G401 (cell line): ENCODE measurements around the gene PBX1. TPM values are rescaled to one million over a fixed set of nuclear protein-coding genes. Genes with fewer than 3 reads are reported as not detected.
A peak's percentile ranks its signal among the peaks of the same experiment; 100 is the strongest.

ENCODE experiments used
- DNase-seq: peaks from one replicate; pipeline ENCODE4 v3.0.0-alpha.2; 2015; ENCODE audit warnings: low spot score
- in situ Hi-C: cut with HindIII; loops from 2 replicates; pipeline ENCODE4 v1.10.0; 2016; ENCODE audit warnings: low sequenced_read_pairs, mixed read lengths
- total RNA-seq: library from RNA; depleted of rRNA; stranded (reverse); fragments of >200 nt; shearing (Covaris generic); gene quantifications from 2 replicates; pipeline ENCODE4 v1.2.3, GENCODE V29; 2014

PBX1 gene
- total RNA-seq, 1 experiment from 2014 or later = not detected

- in situ Hi-C loops = no loop called here
- no peak for DNase-seq
These were observed 119.2 kb downstream of the PBX1 start for GRCh38 chr1:164678136-164678700.

GRCh38 chr1:164682570-164682969 lies 123.6 kb downstream of the PBX1 start:
- in situ Hi-C loops = no loop called here
- no peak for DNase-seq

DNA sequence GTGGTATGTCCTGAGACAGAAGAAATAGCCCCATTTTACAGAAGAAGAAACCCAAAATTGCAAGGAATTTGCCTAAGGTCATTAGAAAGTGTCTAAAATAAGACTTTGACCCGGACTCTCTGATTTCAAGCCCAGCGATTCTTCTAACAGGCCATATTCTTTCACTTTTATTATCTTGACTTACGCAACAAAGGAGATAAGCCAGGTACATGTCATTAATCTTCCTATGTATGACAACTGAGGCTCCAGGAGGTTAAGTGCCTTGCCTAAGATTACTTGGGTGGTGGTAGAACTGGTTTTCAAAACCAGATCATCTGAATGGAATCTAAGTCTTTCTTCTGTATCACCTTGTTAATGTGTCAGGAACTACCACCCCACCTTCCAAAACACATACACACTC lies 124.3 kb downstream of the PBX1 start:
- in situ Hi-C loops = no loop called here
- DNase-seq = no peak

DNA sequence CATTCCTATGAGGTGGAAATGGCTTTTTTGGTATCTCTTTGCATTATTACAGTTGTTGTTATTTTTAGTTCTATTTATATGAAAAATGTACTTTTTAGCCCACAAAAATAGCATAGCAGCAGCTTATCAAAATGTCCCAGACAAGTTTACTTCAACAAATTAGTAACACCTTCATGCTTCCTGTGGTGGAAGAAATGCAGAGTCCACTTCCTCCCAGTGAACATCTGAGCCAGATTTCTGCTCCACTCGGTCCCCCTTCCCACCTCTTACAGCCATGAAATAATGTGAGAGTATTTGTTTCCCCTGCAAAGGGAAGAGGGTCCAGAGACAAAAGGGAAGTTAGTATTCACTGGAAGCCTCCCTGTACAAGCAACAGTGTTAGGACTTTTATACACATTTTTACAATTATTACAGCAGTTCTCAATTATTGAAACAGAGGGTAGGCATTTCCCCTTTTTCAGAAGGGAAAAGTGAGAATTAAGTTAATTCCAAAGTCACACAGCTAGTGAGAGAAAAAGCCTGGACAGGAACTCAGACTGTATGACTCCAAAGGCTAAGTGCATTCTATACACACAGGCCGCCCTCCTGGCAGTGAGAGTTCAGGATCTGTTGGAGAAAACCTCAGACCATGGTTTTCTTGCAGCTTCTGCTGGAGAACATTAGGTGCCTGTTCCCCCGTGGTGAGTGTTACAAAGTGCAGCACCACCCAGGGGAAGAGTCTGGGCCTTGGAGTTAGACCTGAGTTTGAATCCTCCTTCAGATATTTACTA lies 126.5 kb downstream of the PBX1 start:
- DNase-seq = no peak
- in situ Hi-C loops = no loop called here

GRCh38 chr1:164687777-164688176 lies 128.8 kb downstream of the PBX1 start:
- in situ Hi-C loops = no loop called here
- no peak for DNase-seq

DNA sequence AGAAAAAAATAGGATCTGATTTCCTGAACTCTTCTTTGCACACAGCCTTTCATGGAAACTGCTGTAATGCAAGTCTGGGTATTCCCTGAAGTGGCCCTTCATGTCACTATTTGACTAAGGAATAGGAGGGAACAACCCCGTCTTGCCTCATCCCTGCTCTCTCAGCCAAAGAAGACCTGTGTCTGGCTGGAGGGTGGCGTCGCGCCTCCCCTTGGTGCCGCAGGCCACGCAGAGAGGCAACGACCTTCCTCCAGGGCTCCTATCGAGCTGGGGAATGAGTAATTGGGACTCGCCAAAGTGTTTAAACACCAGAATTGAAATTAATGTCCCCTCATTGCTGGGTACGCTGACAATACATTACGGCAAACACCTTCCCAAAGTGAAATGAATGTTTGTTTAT lies 129.8 kb downstream of the PBX1 start:
- DNase-seq = no peak
- in situ Hi-C loops = no loop called here

GRCh38 chr1:164689672-164690511 lies 130.9 kb downstream of the PBX1 start:
- peak; percentile 51 for DNase-seq
- in situ Hi-C loops = no loop called here

DNA sequence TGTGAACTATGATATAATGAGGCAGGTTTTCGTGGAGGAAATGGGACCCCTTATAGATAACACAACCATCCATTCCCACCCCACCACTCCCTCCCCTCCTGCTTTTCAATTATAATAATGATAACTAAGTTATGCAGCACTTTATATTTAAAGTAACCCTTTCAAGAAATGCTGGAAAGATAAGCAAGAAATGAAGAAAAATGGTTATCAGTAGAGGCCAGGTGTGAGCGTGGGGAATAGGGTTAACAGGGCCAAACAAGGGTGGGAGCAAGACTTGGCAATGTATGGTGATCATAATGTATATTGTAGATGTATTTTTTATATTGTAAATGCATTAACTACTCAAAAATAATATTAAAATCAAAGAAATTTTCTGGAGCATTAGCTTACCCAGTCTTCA lies 133.4 kb downstream of the PBX1 start:
- in situ Hi-C loops = no loop called here
- no peak for DNase-seq

DNA sequence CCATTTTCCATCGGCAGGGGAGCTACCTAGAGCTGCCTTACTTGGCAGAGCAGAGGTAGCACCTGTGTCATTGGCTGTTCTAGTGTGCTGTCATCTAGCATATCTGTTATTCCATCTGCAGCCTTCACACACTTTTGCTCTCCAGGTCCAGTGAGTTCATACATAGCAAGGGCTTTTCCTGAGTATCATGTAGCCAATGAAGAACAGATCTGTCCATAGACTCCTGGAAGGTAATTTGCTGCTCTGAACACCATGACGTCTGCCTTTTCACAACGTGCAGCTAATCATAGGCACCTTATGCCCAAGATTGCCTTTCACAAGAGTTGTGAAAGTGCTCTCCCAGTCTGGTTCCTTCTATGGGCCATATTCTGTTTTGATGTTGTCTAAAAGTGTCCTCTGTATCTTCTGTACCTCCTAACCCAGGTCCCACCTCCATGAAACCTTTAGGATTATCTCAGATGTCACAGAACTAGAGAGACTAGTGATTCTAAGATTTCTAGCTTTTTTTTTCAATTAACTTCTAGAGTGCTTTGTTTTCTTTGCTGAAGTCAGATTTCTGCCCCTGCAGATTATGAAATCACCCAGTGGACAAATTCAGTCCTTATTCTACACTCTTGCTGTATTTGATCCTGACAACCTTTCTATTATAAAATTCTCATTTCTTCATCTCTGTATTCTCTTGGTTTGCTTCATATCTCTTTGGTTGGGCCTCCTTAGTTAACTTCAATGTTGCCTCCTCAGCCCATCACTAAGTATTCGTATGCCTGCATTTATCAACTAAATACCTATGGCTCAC lies 134.8 kb downstream of the PBX1 start:
- DNase-seq = no peak
- in situ Hi-C loops = no loop called here

GRCh38 chr1:164694505-164694904 lies 135.5 kb downstream of the PBX1 start:
- in situ Hi-C loops = no loop called here
- DNase-seq = no peak

DNA sequence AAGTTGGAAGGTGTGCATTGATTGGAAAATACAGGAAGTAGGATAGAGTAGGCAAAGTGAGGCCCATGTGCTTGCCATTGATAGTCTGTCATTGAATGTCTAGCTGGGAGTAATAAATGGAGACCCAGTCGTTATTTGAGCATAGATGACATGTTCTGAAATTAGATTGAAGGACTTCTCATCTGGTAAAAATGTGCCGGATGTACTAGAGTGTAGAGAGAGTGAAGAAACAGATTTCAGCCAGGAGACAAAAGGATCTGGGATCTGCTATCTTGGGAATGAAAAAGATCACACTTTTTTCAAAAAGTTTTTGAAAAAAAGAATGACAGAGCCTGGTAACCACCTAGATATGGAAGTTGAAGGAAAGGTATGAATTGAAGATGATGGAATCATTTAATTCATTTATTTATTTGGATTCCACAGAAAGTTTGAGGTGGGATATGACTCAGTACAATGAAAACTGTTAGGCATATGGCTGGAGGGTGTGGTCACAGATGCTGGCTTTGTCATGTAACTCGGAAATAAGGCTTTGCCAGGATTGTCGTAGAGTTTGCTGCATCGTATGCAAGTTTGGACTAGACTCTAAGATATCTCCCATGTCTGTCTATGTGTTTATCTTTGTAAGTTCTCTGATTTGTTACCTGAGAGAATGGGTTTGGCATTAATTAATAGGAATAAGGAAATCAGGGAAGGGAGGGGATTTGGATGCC lies 137.1 kb downstream of the PBX1 start:
- in situ Hi-C loops = no loop called here
- DNase-seq = no peak

DNA sequence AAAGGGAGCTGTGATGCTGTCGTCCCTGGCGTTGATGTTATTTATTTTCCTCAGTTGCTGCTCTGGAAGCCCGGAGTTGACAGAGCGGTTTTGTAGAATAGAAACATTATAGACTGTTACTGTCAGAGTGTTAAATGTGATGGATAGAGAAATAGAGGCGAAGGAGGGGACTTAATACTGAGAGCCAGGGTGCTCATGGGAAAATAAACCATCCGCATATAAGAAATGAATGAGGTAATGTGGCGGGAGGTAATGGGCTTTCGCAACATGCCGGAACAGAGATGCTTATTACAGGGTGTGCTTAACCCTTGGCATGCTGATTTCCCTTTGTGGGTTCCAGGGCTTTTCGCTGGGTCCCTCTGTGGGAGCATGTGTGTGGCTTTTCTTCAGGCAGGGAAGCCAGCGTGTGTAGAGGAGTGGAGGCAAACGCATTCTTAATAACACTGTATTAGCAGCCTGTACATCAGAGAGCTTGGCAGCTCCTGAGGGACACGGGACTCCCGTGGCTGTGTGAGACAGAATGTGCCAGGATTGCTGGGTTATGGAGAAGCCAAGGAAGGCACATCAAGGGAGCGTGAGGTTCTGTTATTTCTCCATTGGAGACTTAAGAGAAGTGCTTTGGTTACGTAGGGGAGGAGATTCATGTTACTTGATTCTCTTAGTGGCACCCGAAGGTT lies 141.0 kb downstream of the PBX1 start:
- in situ Hi-C loops = no loop called here
- peak; percentile 86 for DNase-seq

- DNase-seq = no peak
- in situ Hi-C loops = no loop called here
These were observed 141.7 kb downstream of the PBX1 start for GRCh38 chr1:164700683-164701082.

DNA sequence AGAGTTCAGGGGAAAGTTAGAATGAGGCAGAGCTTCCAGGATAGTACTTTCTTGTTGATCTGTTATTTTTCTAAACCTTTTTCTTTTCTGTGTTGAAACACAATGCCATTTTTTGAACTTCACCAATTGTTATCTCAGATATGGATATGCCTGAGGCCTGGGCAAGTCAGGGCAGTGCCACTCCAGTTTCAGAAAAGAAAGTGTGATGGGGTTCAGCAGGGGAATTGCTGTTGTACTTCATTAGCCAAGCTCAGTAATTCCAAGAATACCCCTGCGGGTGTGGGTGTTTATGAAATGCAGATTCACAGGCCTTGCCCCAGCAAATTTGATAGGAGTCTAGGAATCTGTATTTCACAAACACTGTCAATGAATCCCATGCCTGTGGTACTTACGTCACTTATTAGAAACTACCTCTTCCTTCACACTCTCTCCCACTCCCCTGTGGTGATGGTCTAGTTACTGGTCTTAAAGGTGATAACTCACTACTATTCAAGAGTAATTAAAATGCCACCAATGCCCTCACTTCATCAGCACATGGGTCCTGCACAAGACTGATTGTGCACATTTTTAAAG lies 142.3 kb downstream of the PBX1 start:
- DNase-seq = no peak

DNA sequence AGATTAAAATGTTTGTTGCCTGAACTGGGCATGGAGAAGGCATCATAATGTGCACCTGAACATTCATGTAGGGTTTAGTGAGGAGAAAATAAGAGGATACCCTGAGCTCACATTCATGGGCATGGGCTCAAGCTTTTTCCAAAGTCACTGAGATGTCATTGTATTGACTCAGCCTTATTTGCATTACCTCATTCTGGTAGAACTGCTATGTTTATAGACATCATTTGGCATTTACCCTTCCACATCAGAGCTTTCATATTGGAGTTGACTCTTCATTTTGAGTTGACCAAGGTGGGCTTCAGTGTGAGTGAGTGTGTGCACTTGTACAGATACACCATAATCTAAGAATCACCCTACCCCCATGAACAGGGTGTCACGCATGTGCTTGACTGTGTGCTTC lies 143.2 kb downstream of the PBX1 start:
- in situ Hi-C loops = no loop called here
- DNase-seq = no peak

More for the DNA sequence above, 142.3 kb downstream of the PBX1 start:
- in situ Hi-C loops = no loop called here

DNA sequence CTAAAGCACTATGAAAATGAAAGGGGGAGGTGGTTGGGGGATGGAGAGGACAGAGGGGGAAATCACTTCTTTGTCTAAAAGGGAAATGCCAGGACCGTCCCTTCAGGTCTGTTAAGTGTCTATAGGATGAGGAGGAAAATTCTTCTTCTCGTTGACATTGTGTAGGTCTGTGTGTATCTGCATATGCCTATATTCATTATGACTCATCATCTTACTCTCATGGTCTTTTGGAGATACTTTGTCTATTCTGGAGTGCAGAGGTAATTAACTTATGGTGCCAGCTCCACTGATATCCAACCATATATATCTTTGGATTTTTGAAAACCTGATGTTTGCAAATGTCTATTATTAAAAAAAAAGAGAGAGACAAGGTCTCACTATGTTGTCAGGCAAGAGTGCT lies 143.7 kb downstream of the PBX1 start:
- in situ Hi-C loops = no loop called here
- DNase-seq = no peak

- in situ Hi-C loops = no loop called here
- DNase-seq = peak; percentile 84
These were observed 144.5 kb downstream of the PBX1 start for GRCh38 chr1:164703463-164703862.

DNA sequence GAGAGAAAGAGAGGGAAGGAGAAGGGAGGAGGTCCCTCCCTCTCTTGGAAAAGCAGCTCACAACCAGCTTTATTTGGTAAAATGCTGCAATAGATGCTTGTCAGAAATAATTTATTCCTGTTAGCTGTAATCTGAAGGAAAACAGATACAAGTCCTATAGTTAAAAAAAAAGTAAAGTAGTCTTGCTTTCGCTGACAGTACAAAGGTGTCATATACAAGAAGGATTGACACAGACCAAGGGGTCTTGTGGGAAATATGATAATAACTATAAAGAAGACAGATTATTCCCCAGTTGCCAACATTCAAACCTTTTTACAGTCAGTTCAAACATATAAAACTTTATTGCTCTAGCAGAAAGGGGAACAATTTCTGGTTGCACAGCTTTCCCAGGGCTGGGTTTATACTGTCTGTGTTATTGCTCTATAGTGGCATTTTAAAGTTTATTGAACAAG lies 145.0 kb downstream of the PBX1 start:
- in situ Hi-C loops = no loop called here
- DNase-seq = no peak
